Smooth muscle cell (in vitro differentiated cells): Measurements from ENCODE around the gene EPB41L4A. TPM values are rescaled to one million over a fixed set of nuclear protein-coding genes. Genes with fewer than 3 reads are reported as not detected.

Source experiments
- DNase-seq: peaks from one replicate; lab custom pipeline; 2025; ENCODE audit not compliant: unreplicated experiment; lab: John Stamatoyannopoulos, UW
- H2AFZ ChIP-seq: fragments of 200-600 bp; sonication (generic); 2 replicates; pipeline ENCODE4 v1.6.0; 2016; ENCODE audit warnings: antibody characterized with exemption, low read depth, mild to moderate bottlenecking
- H3F3A ChIP-seq: fragments of 200-600 bp; sonication (generic); 2 replicates; pipeline ENCODE4 v1.6.0; 2017; ENCODE audit warnings: antibody characterized with exemption, low read depth
- H3K27ac ChIP-seq: fragments of 200-600 bp; sonication (generic); 2 replicates; pipeline ENCODE4 v1.5.1; 2016; ENCODE audit warnings: low read depth, mild to moderate bottlenecking
- H3K27me3 ChIP-seq: fragments of 200-600 bp; sonication (generic); 2 replicates; pipeline ENCODE4 v1.6.1; 2016; ENCODE audit warnings: low read depth, mild to moderate bottlenecking
- H3K36me3 ChIP-seq: fragments of 200-600 bp; sonication (generic); 2 replicates; pipeline ENCODE4 v1.5.1; 2016; ENCODE audit warnings: low read depth
- H3K4me1 ChIP-seq: fragments of 200-600 bp; sonication (generic); 2 replicates; pipeline ENCODE4 v1.5.1; 2016; ENCODE audit warnings: low read depth
- H3K4me2 ChIP-seq: fragments of 200-600 bp; sonication (generic); 2 replicates; pipeline ENCODE4 v1.6.0; 2016; ENCODE audit warnings: mild to moderate bottlenecking
- H3K4me3 ChIP-seq: fragments of 200-600 bp; sonication (generic); 2 replicates; pipeline ENCODE4 v1.5.1; 2016; ENCODE audit warnings: mild to moderate bottlenecking
- H3K79me2 ChIP-seq: fragments of 200-600 bp; sonication (generic); 2 replicates; pipeline ENCODE4 v1.6.0; 2016; ENCODE audit warnings: low read depth, mild to moderate bottlenecking
- H3K9ac ChIP-seq: fragments of 200-600 bp; sonication (generic); 2 replicates; pipeline ENCODE4 v1.6.0; 2016; ENCODE audit warnings: low read depth
- H3K9me3 ChIP-seq: fragments of 200-600 bp; sonication (generic); replicated peaks from 2 replicates; pipeline ENCODE4 v1.5.1; 2016; ENCODE audit warnings: low read depth
- H4K20me1 ChIP-seq: fragments of 200-600 bp; sonication (generic); 2 replicates; pipeline ENCODE4 v1.6.0; 2016; ENCODE audit warnings: low read depth
- WGBS: methylation state at CpG from one replicate; pipeline ENCODE4 v1.1.7; 2016; ENCODE audit warnings: low lambda C conversion rate; 5-methylcytosine and 5-hydroxymethylcytosine counted together
- polyA plus RNA-seq: library from polyadenylated mRNA; unstranded; fragments of >200 nt; fragmentation: Nextera tagmentation; extraction: Ambion mirVana; gene quantifications from 2 replicates; pipeline ENCODE4 v1.2.1, GENCODE V29; 2016
- total RNA-seq: library from RNA; depleted of rRNA; stranded (reverse); fragments of >200 nt; gene quantifications from 2 replicates; pipeline ENCODE4 v1.2.3, GENCODE V29; 2014
- TF ChIP-seq, protein P1 (sequence below): fragments of 200-600 bp; sonication (generic); IDR thresholded peaks from 2 replicates; pipeline ENCODE4 v1.5.1; 2017; ENCODE audit warnings: borderline replicate concordance, mild to moderate bottlenecking, antibody characterized with exemption; ENCODE audit not compliant: insufficient read depth, poor library complexity, severe bottlenecking

EPB41L4A gene
- total and polyA plus RNA-seq, 2 experiments from 2014 or later: 2.9 to 8.9 TPM

DNA sequence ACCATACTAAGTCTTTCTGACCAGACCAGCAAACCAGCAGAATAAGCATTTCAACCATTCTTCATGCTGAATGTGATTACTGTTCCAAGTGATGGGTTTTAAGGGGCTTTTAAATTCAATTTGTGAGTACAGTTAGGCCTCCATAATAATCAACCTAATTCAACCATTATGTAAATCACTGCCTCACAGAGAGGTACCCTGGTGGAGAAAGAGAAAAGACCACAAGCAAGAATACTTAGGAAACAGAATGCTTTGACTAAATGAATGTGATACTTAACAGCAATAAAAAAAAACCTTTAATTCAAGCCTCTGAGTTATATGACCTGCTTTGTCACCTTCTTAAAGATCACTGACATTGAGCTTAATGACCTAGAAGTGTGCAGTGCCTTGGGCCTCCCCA, 162.1 kb downstream of the EPB41L4A start:
- TF ChIP-seq, protein P1, sequence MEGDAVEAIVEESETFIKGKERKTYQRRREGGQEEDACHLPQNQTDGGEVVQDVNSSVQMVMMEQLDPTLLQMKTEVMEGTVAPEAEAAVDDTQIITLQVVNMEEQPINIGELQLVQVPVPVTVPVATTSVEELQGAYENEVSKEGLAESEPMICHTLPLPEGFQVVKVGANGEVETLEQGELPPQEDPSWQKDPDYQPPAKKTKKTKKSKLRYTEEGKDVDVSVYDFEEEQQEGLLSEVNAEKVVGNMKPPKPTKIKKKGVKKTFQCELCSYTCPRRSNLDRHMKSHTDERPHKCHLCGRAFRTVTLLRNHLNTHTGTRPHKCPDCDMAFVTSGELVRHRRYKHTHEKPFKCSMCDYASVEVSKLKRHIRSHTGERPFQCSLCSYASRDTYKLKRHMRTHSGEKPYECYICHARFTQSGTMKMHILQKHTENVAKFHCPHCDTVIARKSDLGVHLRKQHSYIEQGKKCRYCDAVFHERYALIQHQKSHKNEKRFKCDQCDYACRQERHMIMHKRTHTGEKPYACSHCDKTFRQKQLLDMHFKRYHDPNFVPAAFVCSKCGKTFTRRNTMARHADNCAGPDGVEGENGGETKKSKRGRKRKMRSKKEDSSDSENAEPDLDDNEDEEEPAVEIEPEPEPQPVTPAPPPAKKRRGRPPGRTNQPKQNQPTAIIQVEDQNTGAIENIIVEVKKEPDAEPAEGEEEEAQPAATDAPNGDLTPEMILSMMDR: no peak
- no peak for DNase-seq
- H3K27me3 ChIP-seq: no peaks in the 10 kb centered on the region

DNA sequence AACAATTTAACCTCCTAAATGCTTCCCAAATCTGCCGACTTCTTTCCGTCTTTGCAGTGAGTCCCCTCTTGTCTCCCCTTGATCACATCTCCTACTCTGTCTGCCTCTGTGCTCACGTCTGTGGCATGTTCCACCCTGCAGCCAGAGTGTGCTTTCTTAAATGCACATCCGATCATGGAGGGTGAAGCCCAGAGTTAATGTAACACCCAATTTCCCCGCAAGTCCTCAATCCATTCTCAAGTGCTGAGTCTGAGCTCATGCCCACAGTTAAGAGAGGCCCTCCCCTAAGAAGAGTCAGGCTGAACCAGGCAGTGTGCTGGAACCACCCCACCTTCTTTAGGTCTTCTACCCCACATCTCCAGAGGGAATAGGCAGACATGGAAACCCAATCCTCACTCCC, 164.8 kb downstream of the EPB41L4A start:
- Histone ChIP-seq H3K27me3 (no peaks in the 10 kb centered on the region), H3K36me3 (no peaks in the 10 kb centered on the region), H3K4me1 (peaks cover 4% of the 10 kb centered on the region), H3K4me2 (no peak overlapping the region), H3K4me3 (no peak overlapping the region), H4K20me1 (no peaks in the 10 kb centered on the region), H3K9ac (no peak overlapping the region), H3K9me3 (no peaks in the 10 kb centered on the region), H3K27ac (no peak overlapping the region), H3K79me2 (no peaks in the 10 kb centered on the region), H2AFZ (no peak overlapping the region), H3F3A (no peaks in the 10 kb centered on the region)
- WGBS: 94% methylated on average over 5 of the region's 5 CpGs
- TF ChIP-seq, protein P1: no peak
- DNase-seq: no peak

More for the DNA sequence above, 162.1 kb downstream of the EPB41L4A start:
- Histone ChIP-seq H2AFZ (no peak overlapping the region), H3K9me3 (no peaks in the 10 kb centered on the region), H3K4me1 (peaks cover 4% of the 10 kb centered on the region), H3K36me3 (no peaks in the 10 kb centered on the region), H3F3A (no peaks in the 10 kb centered on the region), H4K20me1 (no peaks in the 10 kb centered on the region), H3K4me2 (no peak overlapping the region), H3K27ac (no peak overlapping the region), H3K4me3 (no peak overlapping the region), H3K79me2 (no peaks in the 10 kb centered on the region), H3K9ac (no peak overlapping the region)

DNA sequence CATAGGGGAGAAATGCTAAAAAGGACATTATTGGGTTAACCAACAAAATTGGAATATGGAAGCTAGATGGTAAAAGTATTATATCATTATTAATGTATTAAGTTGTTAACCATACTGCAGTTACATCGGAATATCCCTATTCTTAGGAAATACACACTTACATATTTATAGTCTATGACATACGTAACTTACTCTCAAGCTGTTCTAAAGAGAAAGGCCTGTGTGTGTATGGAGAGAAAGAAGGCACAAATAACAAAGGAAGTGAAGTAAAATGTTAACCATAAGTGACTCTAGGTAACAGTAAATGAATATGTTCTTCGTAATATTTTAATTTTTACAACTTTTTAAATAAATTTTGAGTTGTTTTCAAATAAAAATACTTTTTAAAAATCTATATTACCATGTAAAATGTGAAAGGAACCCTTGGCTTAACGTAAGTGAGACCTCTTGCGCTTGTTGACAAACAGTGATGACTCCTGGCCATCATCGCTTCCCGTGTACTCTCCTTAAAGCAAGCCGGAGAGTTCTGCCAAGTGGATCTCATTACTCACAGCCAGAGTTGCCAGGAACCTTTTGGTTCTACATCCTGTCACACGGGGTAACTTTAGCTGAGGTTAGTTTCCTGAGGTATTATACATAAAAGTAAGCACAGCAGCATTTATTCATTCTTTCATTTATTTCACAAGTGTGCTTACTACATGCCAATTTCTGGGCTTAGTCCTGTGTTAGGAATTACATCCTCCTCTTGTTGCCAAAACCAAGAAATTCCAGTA, 165.4 kb downstream of the EPB41L4A start:
- DNase-seq: no peak
- TF ChIP-seq, protein P1: no peak

DNA sequence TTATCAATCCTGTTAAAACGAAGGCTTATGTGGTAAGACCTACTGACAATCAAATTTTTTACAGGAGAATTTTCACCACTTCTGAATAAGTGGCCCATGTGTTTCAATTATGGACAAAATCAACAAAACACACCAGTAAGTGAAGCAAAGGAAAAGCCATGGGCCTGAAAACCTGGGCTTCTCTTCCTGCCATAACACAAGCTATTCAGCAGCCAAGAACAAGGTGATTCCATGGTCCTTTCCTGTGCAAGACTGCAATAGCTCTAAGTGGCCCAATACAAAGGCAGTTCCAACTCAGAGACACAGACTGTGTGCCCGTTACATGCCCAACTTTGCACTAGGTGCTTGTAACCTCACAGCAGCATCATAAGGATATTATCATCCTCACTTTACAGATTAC, 168.5 kb downstream of the EPB41L4A start:
- H2AFZ ChIP-seq: no peak overlapping the region
- H3K79me2 ChIP-seq: no peaks in the 10 kb centered on the region

More for the DNA sequence above, 165.4 kb downstream of the EPB41L4A start:
- H3K4me1 ChIP-seq: peaks cover 4% of the 10 kb centered on the region
- no peaks in the 10 kb centered on the region for H3K79me2 ChIP-seq
- no peak overlapping the region for H3K9ac ChIP-seq
- no peaks in the 10 kb centered on the region for H3K36me3 ChIP-seq
- no peak overlapping the region for H3K4me3 ChIP-seq
- 75% methylated on average over 9 of the region's 9 CpGs for WGBS
- no peaks in the 10 kb centered on the region for H3K27me3 ChIP-seq
- no peaks in the 10 kb centered on the region for H4K20me1 ChIP-seq
- H3K4me2 ChIP-seq: no peak overlapping the region
- no peaks in the 10 kb centered on the region for H3K9me3 ChIP-seq
- H2AFZ ChIP-seq: no peak overlapping the region
- no peak overlapping the region for H3K27ac ChIP-seq
- H3F3A ChIP-seq: no peaks in the 10 kb centered on the region

More for the DNA sequence above, 168.5 kb downstream of the EPB41L4A start:
- TF ChIP-seq, protein P1: no peak
- Histone ChIP-seq H3K9me3 (no peaks in the 10 kb centered on the region), H3K27me3 (no peaks in the 10 kb centered on the region), H3K9ac (no peak overlapping the region), H3K27ac (no peak overlapping the region), H3K4me2 (no peak overlapping the region), H3F3A (no peaks in the 10 kb centered on the region), H3K36me3 (no peaks in the 10 kb centered on the region), H3K4me3 (no peak overlapping the region), H4K20me1 (no peaks in the 10 kb centered on the region), H3K4me1 (peaks cover 7% of the 10 kb centered on the region)
- WGBS: 92% methylated on average over 2 of the region's 2 CpGs
- no peak for DNase-seq
